ENCODE results near the gene KRTAP10-9.
"Not testable (repeated sequence)": the region's sequence is repeated elsewhere in the genome, so short reads cannot be mapped to it uniquely, and the experiment has no call there.

Gene KRTAP10-9

GRCh38 chr21:44626673-44627143, at the start of gene KRTAP10-9:
TSS of gene KRTAP10-9 (plus strand) at chr21:44627093. CDS start at chr21:44627172, 79 bp downstream.
- no peak for DNase-seq

GRCh38 chr21:44578371-44579055, 48.4 kb upstream of the KRTAP10-9 start:
- no peak for DNase-seq

- DNase-seq = no peak
Measured at GRCh38 chr21:44579056-44579832, 47.6 kb upstream of the KRTAP10-9 start.

- no peak for DNase-seq
Measured at GRCh38 chr21:44579833-44580144, 47.1 kb upstream of the KRTAP10-9 start.

- not testable (repeated sequence) for DNase-seq
Measured at GRCh38 chr21:44580231-44580821, 46.6 kb upstream of the KRTAP10-9 start, which contains the start of gene KRTAP10-5. TSS of gene KRTAP10-5 (minus strand) at chr21:44580604. CDS start at chr21:44580578, 26 bp downstream.

GRCh38 chr21:44581158-44581557, 45.7 kb upstream of the KRTAP10-9 start:
- no peak for DNase-seq

GRCh38 chr21:44582055-44582454, 44.8 kb upstream of the KRTAP10-9 start:
- DNase-seq = no peak

- DNase-seq = no peak
Measured at GRCh38 chr21:44583089-44583799, 43.6 kb upstream of the KRTAP10-9 start.

- no peak for DNase-seq
Measured at GRCh38 chr21:44583800-44584147, 43.1 kb upstream of the KRTAP10-9 start.

GRCh38 chr21:44585892-44586291, 41.0 kb upstream of the KRTAP10-9 start:
- DNase-seq = no peak

GRCh38 chr21:44589094-44589493, 37.8 kb upstream of the KRTAP10-9 start:
- no peak for DNase-seq

GRCh38 chr21:44589586-44590305, 37.1 kb upstream of the KRTAP10-9 start:
- no peak for DNase-seq

- no peak for DNase-seq
Measured at GRCh38 chr21:44590311-44590721, 36.6 kb upstream of the KRTAP10-9 start.

- DNase-seq = not testable (repeated sequence)
Measured at GRCh38 chr21:44590897-44591800, 35.7 kb upstream of the KRTAP10-9 start.

- not testable (repeated sequence) for DNase-seq
Measured at GRCh38 chr21:44591801-44592130, 35.1 kb upstream of the KRTAP10-9 start.

- no peak for DNase-seq
Measured at GRCh38 chr21:44592446-44593311, 34.2 kb upstream of the KRTAP10-9 start, which contains the start of gene KRTAP10-6. TSS of gene KRTAP10-6 (minus strand) at chr21:44592505. CDS start at chr21:44592484, 21 bp downstream.

GRCh38 chr21:44593598-44594405, 33.1 kb upstream of the KRTAP10-9 start:
- no peak for DNase-seq

- DNase-seq = no peak
Measured at GRCh38 chr21:44594406-44594916, 32.4 kb upstream of the KRTAP10-9 start.

- no peak for DNase-seq
Measured at GRCh38 chr21:44595524-44595923, 31.4 kb upstream of the KRTAP10-9 start.
